Measurements from ENCODE around the gene VIPR2.

Gene VIPR2

DNA sequence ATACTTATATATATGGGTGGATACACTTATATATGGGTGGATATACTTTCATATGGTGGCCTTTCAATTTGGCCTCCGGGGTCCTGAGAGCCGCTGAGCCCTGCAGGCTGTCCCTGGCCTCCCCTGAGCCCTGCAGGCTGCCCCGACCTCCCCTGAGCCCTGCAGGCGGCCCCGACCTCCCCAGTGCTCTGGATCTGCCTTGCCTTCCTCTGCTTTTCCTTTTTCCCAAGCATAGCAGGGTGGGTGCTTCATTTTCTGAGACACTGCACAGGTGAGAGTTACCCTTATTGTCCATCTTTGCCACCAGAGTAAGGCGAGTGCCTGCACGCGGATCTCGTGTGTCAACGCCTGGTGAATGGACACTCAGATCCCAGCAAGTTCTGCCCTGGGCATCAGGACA, 106.6 kb downstream of the VIPR2 start:
- no peaks in the 10 kb centered on the region for H3K9me3 Mint-ChIP-seq (ENCODE audit: low read depth)
- peaks cover 2% of the 10 kb centered on the region for H3K27me3 Mint-ChIP-seq
- H3K4me3 Mint-ChIP-seq, result no peak overlapping the region
- H3K4me1 Mint-ChIP-seq (ENCODE audit: low read depth), result no peaks in the 10 kb centered on the region
- H3K36me3 Mint-ChIP-seq, result no peaks in the 10 kb centered on the region
- no peak overlapping the region for H3K27ac Mint-ChIP-seq

GRCh38 chr7:159036916-159037605, 107.6 kb downstream of the VIPR2 start:
- no peaks in the 10 kb centered on the region for H3K9me3 Mint-ChIP-seq (ENCODE audit: low read depth)
- peaks cover 2% of the 10 kb centered on the region for H3K27me3 Mint-ChIP-seq
- no peaks in the 10 kb centered on the region for H3K4me1 Mint-ChIP-seq (ENCODE audit: low read depth)
- H3K36me3 Mint-ChIP-seq, result no peaks in the 10 kb centered on the region
- H3K27ac Mint-ChIP-seq, result no peak overlapping the region
- no peak overlapping the region for H3K4me3 Mint-ChIP-seq

- Mint-ChIP-seq H3K27ac (no peak overlapping the region), H3K4me3 (no peak overlapping the region), H3K36me3 (no peaks in the 10 kb centered on the region), H3K27me3 (peaks cover 8% of the 10 kb centered on the region), H3K4me1 (ENCODE audit: low read depth) (no peaks in the 10 kb centered on the region), H3K9me3 (ENCODE audit: low read depth) (no peaks in the 10 kb centered on the region)
These were observed 109.0 kb downstream of the VIPR2 start for GRCh38 chr7:159035571-159036073.

GRCh38 chr7:159034988-159035387, 109.7 kb downstream of the VIPR2 start:
- H3K27me3 Mint-ChIP-seq, result peaks cover 8% of the 10 kb centered on the region

GRCh38 chr7:159034394-159034793, 110.3 kb downstream of the VIPR2 start:
- peaks cover 8% of the 10 kb centered on the region for H3K27me3 Mint-ChIP-seq

More at GRCh38 chr7:159034988-159035387, 109.7 kb downstream of the VIPR2 start:
- H3K9me3 Mint-ChIP-seq (ENCODE audit: low read depth), result no peaks in the 10 kb centered on the region
- H3K4me1 Mint-ChIP-seq (ENCODE audit: low read depth), result no peaks in the 10 kb centered on the region
- no peak overlapping the region for H3K4me3 Mint-ChIP-seq
- H3K36me3 Mint-ChIP-seq, result no peaks in the 10 kb centered on the region
- H3K27ac Mint-ChIP-seq, result no peak overlapping the region

GRCh38 chr7:159033956-159034355, 110.7 kb downstream of the VIPR2 start:
- Mint-ChIP-seq H3K4me3 (no peak overlapping the region), H3K36me3 (no peaks in the 10 kb centered on the region), H3K27ac (no peak overlapping the region), H3K4me1 (ENCODE audit: low read depth) (no peaks in the 10 kb centered on the region), H3K9me3 (ENCODE audit: low read depth) (no peaks in the 10 kb centered on the region), H3K27me3 (peaks cover 8% of the 10 kb centered on the region)

More at GRCh38 chr7:159034394-159034793, 110.3 kb downstream of the VIPR2 start:
- Mint-ChIP-seq H3K27ac (no peak overlapping the region), H3K36me3 (no peaks in the 10 kb centered on the region), H3K4me3 (no peak overlapping the region), H3K4me1 (ENCODE audit: low read depth) (no peaks in the 10 kb centered on the region), H3K9me3 (ENCODE audit: low read depth) (no peaks in the 10 kb centered on the region)

DNA sequence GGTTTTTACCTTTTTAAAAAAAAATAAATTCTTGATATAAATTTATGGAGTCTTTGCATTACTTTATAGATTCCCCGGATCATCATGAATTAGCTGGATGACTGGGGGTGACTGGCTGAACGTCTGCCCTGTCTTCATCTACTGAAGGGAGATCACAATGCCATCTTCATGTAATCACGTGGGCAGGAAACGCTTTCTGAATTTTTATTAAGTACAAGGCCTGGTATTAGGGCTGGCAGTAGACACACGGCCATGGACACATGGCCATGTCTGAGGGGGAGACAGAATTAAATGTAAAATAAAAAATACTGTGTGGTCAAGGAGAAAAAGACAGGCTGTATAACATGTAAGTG, 111.2 kb downstream of the VIPR2 start:
- peaks cover 8% of the 10 kb centered on the region for H3K27me3 Mint-ChIP-seq

DNA sequence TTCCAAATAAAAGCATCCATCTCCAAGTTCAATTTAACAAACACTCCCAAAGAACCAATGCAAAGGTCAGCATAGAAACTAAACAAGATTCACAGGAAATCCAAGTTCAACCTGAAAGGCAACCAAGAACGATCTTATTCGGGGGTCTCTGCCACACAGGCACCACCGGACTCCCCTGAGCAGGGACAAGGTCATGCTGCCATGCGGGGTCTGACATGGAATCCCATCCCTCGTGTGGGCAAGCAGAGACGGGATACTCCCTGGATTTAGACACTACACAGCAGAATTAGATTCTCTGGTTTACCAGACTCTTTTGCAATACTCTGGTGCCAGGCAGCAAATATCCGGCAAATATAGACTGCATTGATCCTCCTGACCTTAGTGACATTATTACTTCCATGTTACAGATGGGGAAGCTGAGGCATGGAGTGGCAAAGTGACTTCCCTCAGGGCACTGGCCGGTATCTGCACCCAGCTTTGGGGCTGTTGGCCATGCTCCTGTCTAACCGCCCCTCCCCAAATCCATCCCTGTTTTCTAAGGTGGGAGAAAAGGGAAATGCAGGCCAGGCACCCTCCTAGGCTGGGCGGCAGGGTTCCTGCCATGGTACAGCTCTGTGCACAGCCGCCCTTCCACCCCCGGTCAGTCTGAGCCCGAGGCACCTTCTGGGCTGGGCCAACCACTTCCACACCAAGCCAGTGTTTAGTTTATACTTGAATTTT, 111.8 kb downstream of the VIPR2 start:
- H3K4me3 Mint-ChIP-seq, result no peak overlapping the region
- peaks cover 10% of the 10 kb centered on the region for H3K27me3 Mint-ChIP-seq
- no peaks in the 10 kb centered on the region for H3K4me1 Mint-ChIP-seq (ENCODE audit: low read depth)
- no peak overlapping the region for H3K27ac Mint-ChIP-seq
- no peaks in the 10 kb centered on the region for H3K9me3 Mint-ChIP-seq (ENCODE audit: low read depth)
- no peaks in the 10 kb centered on the region for H3K36me3 Mint-ChIP-seq

More for the DNA sequence above, 111.2 kb downstream of the VIPR2 start:
- Mint-ChIP-seq H3K36me3 (no peaks in the 10 kb centered on the region), H3K27ac (no peak overlapping the region), H3K4me3 (no peak overlapping the region), H3K4me1 (ENCODE audit: low read depth) (no peaks in the 10 kb centered on the region), H3K9me3 (ENCODE audit: low read depth) (no peaks in the 10 kb centered on the region)

DNA sequence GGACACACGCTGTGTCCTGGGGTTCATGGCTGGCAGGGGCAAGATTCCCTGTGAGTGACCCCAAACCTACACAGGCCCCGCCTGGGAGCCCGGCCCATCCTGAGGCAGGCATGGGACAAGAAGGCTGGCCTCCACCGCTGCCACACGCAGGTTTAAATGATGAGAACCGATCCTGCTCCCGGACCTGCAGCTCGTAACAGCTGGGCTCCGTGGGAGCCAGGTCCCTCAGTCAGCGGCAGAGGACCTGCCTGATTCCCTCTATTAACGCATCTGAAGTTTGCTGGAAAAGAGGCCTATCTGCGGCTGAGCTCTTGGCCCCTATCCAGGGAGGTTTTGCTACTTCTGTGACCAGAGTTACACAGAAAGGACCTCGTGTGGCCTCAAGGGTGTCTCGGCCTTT, 112.3 kb downstream of the VIPR2 start:
- Mint-ChIP-seq H3K36me3 (no peaks in the 10 kb centered on the region), H3K4me1 (ENCODE audit: low read depth) (no peaks in the 10 kb centered on the region), H3K27ac (no peak overlapping the region), H3K9me3 (ENCODE audit: low read depth) (no peaks in the 10 kb centered on the region), H3K4me3 (no peak overlapping the region), H3K27me3 (peaks cover 10% of the 10 kb centered on the region)

- peaks cover 10% of the 10 kb centered on the region for H3K27me3 Mint-ChIP-seq
These were observed 112.9 kb downstream of the VIPR2 start for GRCh38 chr7:159031750-159032149.

GRCh38 chr7:159031135-159031701, 113.4 kb downstream of the VIPR2 start:
- Mint-ChIP-seq H3K27me3 (peaks cover 13% of the 10 kb centered on the region), H3K27ac (no peak overlapping the region), H3K4me3 (peak overlapping the region; percentile 20), H3K36me3 (no peaks in the 10 kb centered on the region), H3K4me1 (ENCODE audit: low read depth) (peaks cover 8% of the 10 kb centered on the region), H3K9me3 (ENCODE audit: low read depth) (no peaks in the 10 kb centered on the region)

More at GRCh38 chr7:159031750-159032149, 112.9 kb downstream of the VIPR2 start:
- Mint-ChIP-seq H3K4me1 (ENCODE audit: low read depth) (peaks cover 2% of the 10 kb centered on the region), H3K27ac (no peak overlapping the region), H3K4me3 (no peak overlapping the region), H3K9me3 (ENCODE audit: low read depth) (no peaks in the 10 kb centered on the region), H3K36me3 (no peaks in the 10 kb centered on the region)

- H3K36me3 Mint-ChIP-seq, result no peaks in the 10 kb centered on the region
- H3K4me1 Mint-ChIP-seq (ENCODE audit: low read depth), result peaks cover 8% of the 10 kb centered on the region
- H3K27me3 Mint-ChIP-seq, result peaks cover 13% of the 10 kb centered on the region
- no peaks in the 10 kb centered on the region for H3K9me3 Mint-ChIP-seq (ENCODE audit: low read depth)
- no peak overlapping the region for H3K27ac Mint-ChIP-seq
- H3K4me3 Mint-ChIP-seq, result peak overlapping the region; percentile 23
These were observed 114.1 kb downstream of the VIPR2 start for GRCh38 chr7:159030490-159031134.

DNA sequence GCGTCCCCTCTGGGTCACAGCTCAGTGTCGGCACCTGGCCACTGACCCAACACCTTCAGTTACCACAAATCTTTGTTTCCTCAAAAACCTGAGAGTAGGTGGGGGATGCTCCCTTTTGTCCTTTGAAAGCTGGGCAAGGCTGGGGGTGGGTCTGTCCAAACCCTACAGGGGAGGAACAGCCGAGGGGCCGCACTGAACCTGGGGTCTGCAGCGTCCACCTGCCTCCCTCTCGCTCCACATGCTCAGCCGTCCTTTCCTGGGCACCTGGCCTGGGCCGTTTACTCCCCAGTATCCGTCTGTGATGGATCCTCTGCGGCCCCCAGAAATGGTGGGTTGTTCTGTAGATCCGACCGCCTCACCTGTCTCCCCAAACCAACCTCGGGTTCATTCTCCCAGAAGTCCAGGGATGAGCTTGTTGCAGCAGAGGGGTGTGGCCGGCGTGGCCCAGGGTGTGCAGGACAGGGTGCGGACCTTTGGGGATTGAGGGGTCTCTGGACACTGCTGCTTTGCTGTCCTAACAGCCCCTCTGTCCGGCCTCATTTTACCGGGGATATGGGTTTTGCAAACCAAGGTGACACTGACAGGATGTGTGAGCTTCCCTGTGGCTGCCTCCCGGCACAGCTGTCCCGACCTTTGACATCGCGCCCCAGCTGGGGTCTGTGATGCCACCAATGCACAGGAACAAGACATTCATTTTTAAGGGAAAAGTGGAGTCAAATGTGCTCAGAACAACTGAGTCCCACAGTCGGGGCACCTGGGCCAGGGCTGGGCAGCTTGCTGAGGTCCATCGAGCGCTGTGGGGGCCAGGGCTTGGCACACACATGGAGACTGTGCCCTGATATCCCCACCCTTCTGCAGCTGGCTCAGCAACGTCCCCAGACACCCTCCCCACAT, 115.9 kb downstream of the VIPR2 start:
- Mint-ChIP-seq H3K4me3 (no peak overlapping the region), H3K36me3 (no peaks in the 10 kb centered on the region), H3K27ac (no peak overlapping the region), H3K27me3 (peaks cover 14% of the 10 kb centered on the region), H3K4me1 (ENCODE audit: low read depth) (peaks cover 8% of the 10 kb centered on the region), H3K9me3 (ENCODE audit: low read depth) (no peaks in the 10 kb centered on the region)

DNA sequence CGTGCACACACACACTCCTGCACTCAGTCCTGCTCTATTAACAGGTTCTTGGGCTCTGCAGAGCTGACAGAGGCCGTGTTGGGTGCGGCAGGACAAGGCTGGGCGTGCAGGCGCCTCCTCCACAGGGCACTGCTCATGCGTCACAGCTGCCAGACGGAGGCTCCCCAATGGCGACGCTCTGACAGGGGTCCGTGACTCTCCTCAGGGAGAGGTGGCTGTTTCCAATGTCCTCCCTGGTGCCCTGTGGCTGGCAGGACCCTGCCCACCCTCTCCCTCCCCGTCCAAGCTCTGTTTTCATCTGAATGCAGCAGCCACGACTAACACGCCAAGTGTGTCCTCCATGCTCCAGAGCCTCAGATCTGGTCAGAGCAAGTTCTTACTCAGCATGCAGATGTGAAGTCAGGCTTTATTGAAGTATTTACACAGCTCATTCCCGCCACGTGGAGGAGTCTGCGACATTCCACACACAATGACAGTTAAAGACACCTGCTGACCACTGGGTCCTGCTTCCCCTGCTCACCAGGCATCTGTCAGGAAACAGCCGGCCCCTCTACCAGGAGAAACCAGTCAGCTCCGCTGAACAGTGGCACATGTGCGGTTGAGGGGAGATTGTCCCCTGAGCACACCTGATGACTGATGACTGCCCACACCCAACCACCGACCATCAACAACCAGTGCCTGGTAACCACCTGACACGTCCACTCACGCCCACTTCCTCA, 116.7 kb downstream of the VIPR2 start:
- no peak overlapping the region for H3K4me3 Mint-ChIP-seq
- peaks cover 12% of the 10 kb centered on the region for H3K27me3 Mint-ChIP-seq
- no peaks in the 10 kb centered on the region for H3K36me3 Mint-ChIP-seq
- H3K27ac Mint-ChIP-seq, result no peak overlapping the region
- H3K4me1 Mint-ChIP-seq (ENCODE audit: low read depth), result peaks cover 9% of the 10 kb centered on the region
- no peaks in the 10 kb centered on the region for H3K9me3 Mint-ChIP-seq (ENCODE audit: low read depth)

All from activated naive CD8-positive, alpha-beta T cell (primary cell).